Nephron progenitor cell (in vitro differentiated cells): ENCODE data around the gene OLIG3.

Source experiments
- DNase-seq: peaks from one replicate; pipeline ENCODE4 v3.0.0; 2021
- H3K27ac Mint-ChIP-seq: 2 replicates; pipeline ENCODE4 v1.8.0; 2021; ENCODE audit warnings: mild to moderate bottlenecking, moderate library complexity, mixed read lengths
- H3K27me3 Mint-ChIP-seq: 2 replicates; pipeline ENCODE4 v1.8.0; 2021; ENCODE audit warnings: mild to moderate bottlenecking, low read depth, mixed read lengths; ENCODE audit not compliant: poor library complexity
- H3K36me3 Mint-ChIP-seq: 2 replicates; pipeline ENCODE4 v1.8.0; 2021; ENCODE audit warnings: low read depth, mixed read lengths
- H3K4me1 Mint-ChIP-seq: 2 replicates; pipeline ENCODE4 v1.8.0; 2021; ENCODE audit warnings: mixed read lengths
- H3K4me3 Mint-ChIP-seq: 2 replicates; pipeline ENCODE4 v1.8.0; 2021; ENCODE audit warnings: mild to moderate bottlenecking, moderate library complexity, mixed read lengths
- H3K9me3 Mint-ChIP-seq: 2 replicates; pipeline ENCODE4 v1.8.0; 2021; ENCODE audit warnings: mild to moderate bottlenecking, moderate library complexity, mixed read lengths
- CTCF ChIP-seq: fragments of 200-600 bp; sonication (generic); IDR thresholded peaks from 2 replicates; pipeline ENCODE4 v1.5.0; 2021; ENCODE audit warnings: antibody characterized with exemption

OLIG3 gene

GRCh38 chr6:137486416-137486815 is 7.8 kb downstream of the OLIG3 start:
- Mint-ChIP-seq H3K9me3 (peaks cover 3% of the 10 kb centered on the region), H3K27me3 (peaks cover 96% of the 10 kb centered on the region), H3K4me1 (peaks cover 47% of the 10 kb centered on the region), H3K36me3 (no peaks in the 10 kb centered on the region), H3K27ac (no peak overlapping the region), H3K4me3 (no peak overlapping the region)
- DNase-seq = no peak
- TF ChIP-seq CTCF = no peak

- Mint-ChIP-seq H3K27me3 (peaks cover 59% of the 10 kb centered on the region), H3K9me3 (peaks cover 3% of the 10 kb centered on the region)
- no peak for TF ChIP-seq CTCF
These were observed 13.8 kb downstream of the OLIG3 start for GRCh38 chr6:137480431-137480830.

GRCh38 chr6:137475103-137475502 is 19.1 kb downstream of the OLIG3 start:
- no peak for TF ChIP-seq CTCF
- Mint-ChIP-seq H3K27me3 (peaks cover 18% of the 10 kb centered on the region), H3K4me1 (peaks cover 24% of the 10 kb centered on the region), H3K4me3 (no peak overlapping the region), H3K27ac (no peak overlapping the region), H3K36me3 (no peaks in the 10 kb centered on the region), H3K9me3 (no peaks in the 10 kb centered on the region)
- DNase-seq = no peak

More at GRCh38 chr6:137480431-137480830, 13.8 kb downstream of the OLIG3 start:
- Mint-ChIP-seq H3K27ac (no peak overlapping the region), H3K4me1 (no peaks in the 10 kb centered on the region), H3K4me3 (no peak overlapping the region), H3K36me3 (no peaks in the 10 kb centered on the region)
- no peak for DNase-seq

GRCh38 chr6:137473598-137473997 is 20.6 kb downstream of the OLIG3 start:
- no peak for DNase-seq
- Mint-ChIP-seq H3K27me3 (peaks cover 13% of the 10 kb centered on the region), H3K4me3 (no peak overlapping the region), H3K9me3 (no peaks in the 10 kb centered on the region), H3K36me3 (no peaks in the 10 kb centered on the region), H3K4me1 (peaks cover 24% of the 10 kb centered on the region), H3K27ac (no peak overlapping the region)
- no peak for TF ChIP-seq CTCF

- Mint-ChIP-seq H3K4me1 (peaks cover 24% of the 10 kb centered on the region), H3K27me3 (peaks cover 9% of the 10 kb centered on the region), H3K4me3 (no peak overlapping the region), H3K27ac (no peak overlapping the region), H3K36me3 (no peaks in the 10 kb centered on the region), H3K9me3 (no peaks in the 10 kb centered on the region)
- DNase-seq = no peak
- TF ChIP-seq CTCF = no peak
These were observed 21.5 kb downstream of the OLIG3 start for GRCh38 chr6:137472641-137473137.

- no peak for TF ChIP-seq CTCF
- no peaks in the 10 kb centered on the region for H3K9me3 Mint-ChIP-seq
- peaks cover 13% of the 10 kb centered on the region for H3K27me3 Mint-ChIP-seq
- H3K27ac Mint-ChIP-seq = no peak overlapping the region
- no peak for DNase-seq
- H3K36me3 Mint-ChIP-seq = no peaks in the 10 kb centered on the region
- H3K4me3 Mint-ChIP-seq = no peak overlapping the region
- peaks cover 24% of the 10 kb centered on the region for H3K4me1 Mint-ChIP-seq
These were observed 22.2 kb downstream of the OLIG3 start for GRCh38 chr6:137471986-137472385.
